DND-41 (cell line): Measurements from ENCODE around the gene FAM98B.

Experiments used
- ATAC-seq: fragments of 200-7000 bp; cut with Tn5 transposase; 3 replicates; pipeline ENCODE4 v1.9.1; 2021; ENCODE audit warnings: low read depth; ENCODE audit not compliant: insufficient read depth
- DNase-seq: peaks from one replicate; pipeline ENCODE4 v3.0.0-alpha.2; 2020
- H2AFZ ChIP-seq: 2 replicates; pipeline ENCODE4 v1.6.0; 2012; ENCODE audit warnings: low read depth, low read length
- H3K27ac ChIP-seq: 2 replicates; pipeline ENCODE4 v1.5.1; 2012; ENCODE audit warnings: low read length, inconsistent platforms
- H3K27me3 ChIP-seq: fragments of 200-600 bp; sonication (generic); 2 replicates; pipeline ENCODE4 v1.6.0; 2012; ENCODE audit warnings: low read length, mild to moderate bottlenecking, inconsistent platforms; ENCODE audit not compliant: insufficient read depth, poor library complexity
- H3K36me3 ChIP-seq: 2 replicates; pipeline ENCODE4 v1.5.1; 2012; ENCODE audit warnings: low read length, inconsistent platforms; ENCODE audit not compliant: insufficient read depth
- H3K4me1 ChIP-seq: 2 replicates; pipeline ENCODE4 v1.5.1; 2012; ENCODE audit warnings: mild to moderate bottlenecking, low read length; ENCODE audit not compliant: insufficient read depth
- H3K4me2 ChIP-seq: 2 replicates; pipeline ENCODE4 v1.6.0; 2012; ENCODE audit warnings: mild to moderate bottlenecking, moderate library complexity, low read length, inconsistent platforms; ENCODE audit not compliant: insufficient read depth
- H3K4me3 ChIP-seq, 2 experiments: fragments of 200-600 bp in 1 of 2; shearing (Covaris generic) in 1 of 2; 2 replicates each; pipeline ENCODE4 v1.5.1; 2012 to 2016; ENCODE audit warnings: inconsistent platforms in 2 of 2, low read length in 2 of 2, mild to moderate bottlenecking in 2 of 2, low read depth in 1 of 2, moderate library complexity in 1 of 2
- H3K79me2 ChIP-seq: 2 replicates; pipeline ENCODE4 v1.6.0; 2012; ENCODE audit warnings: low read length, inconsistent platforms; ENCODE audit not compliant: insufficient read depth
- H3K9ac ChIP-seq: 2 replicates; pipeline ENCODE4 v1.6.0; 2012; ENCODE audit warnings: low read depth, mild to moderate bottlenecking, inconsistent platforms, low read length, moderate library complexity
- H3K9me3 ChIP-seq: 2 replicates; pipeline ENCODE4 v1.5.1; 2012; ENCODE audit warnings: low read length, moderate library complexity, mild to moderate bottlenecking, inconsistent platforms; ENCODE audit not compliant: insufficient read depth, severe bottlenecking
- H4K20me1 ChIP-seq: 2 replicates; pipeline ENCODE4 v1.6.0; 2012; ENCODE audit warnings: low read length; ENCODE audit not compliant: insufficient read depth
- EZH2 ChIP-seq: IDR thresholded peaks from 3 replicates; pipeline ENCODE4 v1.6.1; 2012; ENCODE audit warnings: borderline replicate concordance, low read depth, mild to moderate bottlenecking, moderate library complexity, low read length, inconsistent platforms; ENCODE audit not compliant: severe bottlenecking
- TF ChIP-seq, protein P1 (sequence below): IDR thresholded peaks from 2 replicates; pipeline ENCODE4 v1.5.1; 2012; ENCODE audit warnings: borderline replicate concordance, low read length, moderate library complexity, mild to moderate bottlenecking; ENCODE audit not compliant: poor library complexity, severe bottlenecking; ENCODE audit errors: extremely low read depth

Gene FAM98B

DNA sequence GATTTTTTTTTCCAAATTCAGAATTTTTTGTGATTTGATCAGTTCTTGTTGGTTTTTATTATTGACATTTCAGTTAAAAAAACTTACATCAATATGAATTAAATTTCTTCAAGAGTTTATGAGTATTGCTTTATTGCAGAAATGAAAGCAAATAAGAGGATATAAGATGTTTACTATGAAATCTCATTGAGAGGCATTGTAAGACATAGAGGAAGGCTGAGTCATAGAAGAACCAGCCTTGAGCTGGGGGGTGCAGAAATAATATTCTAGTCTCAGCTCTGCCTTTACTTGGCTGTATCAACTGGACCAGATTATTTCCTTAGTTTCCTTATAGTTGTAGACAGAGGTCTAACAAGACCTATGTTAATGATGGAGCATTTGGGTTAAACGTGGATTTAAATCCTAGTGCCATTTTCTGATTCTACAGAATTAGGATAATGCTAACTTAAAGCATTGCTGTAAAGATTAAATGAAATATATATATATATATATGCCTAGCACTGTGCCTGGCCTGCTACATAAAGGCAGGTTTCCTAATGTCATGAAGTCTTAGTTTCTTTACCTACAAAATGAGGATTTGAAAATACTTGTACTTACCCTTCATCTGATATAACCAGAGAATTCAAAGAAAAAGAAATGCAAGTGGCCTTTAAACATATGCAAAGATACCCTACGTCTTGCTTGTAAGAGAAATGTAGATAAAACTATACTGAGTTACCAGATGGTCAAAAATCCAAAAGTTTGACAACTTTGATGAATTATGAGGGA lies 7.3 kb downstream of the FAM98B start:
- Histone ChIP-seq H4K20me1 (peaks cover 51% of the 10 kb centered on the region), H3K4me2 (no peak overlapping the region)
- TF ChIP-seq EZH2 = no peak
- TF ChIP-seq, protein P1, sequence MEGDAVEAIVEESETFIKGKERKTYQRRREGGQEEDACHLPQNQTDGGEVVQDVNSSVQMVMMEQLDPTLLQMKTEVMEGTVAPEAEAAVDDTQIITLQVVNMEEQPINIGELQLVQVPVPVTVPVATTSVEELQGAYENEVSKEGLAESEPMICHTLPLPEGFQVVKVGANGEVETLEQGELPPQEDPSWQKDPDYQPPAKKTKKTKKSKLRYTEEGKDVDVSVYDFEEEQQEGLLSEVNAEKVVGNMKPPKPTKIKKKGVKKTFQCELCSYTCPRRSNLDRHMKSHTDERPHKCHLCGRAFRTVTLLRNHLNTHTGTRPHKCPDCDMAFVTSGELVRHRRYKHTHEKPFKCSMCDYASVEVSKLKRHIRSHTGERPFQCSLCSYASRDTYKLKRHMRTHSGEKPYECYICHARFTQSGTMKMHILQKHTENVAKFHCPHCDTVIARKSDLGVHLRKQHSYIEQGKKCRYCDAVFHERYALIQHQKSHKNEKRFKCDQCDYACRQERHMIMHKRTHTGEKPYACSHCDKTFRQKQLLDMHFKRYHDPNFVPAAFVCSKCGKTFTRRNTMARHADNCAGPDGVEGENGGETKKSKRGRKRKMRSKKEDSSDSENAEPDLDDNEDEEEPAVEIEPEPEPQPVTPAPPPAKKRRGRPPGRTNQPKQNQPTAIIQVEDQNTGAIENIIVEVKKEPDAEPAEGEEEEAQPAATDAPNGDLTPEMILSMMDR = no peak

DNA sequence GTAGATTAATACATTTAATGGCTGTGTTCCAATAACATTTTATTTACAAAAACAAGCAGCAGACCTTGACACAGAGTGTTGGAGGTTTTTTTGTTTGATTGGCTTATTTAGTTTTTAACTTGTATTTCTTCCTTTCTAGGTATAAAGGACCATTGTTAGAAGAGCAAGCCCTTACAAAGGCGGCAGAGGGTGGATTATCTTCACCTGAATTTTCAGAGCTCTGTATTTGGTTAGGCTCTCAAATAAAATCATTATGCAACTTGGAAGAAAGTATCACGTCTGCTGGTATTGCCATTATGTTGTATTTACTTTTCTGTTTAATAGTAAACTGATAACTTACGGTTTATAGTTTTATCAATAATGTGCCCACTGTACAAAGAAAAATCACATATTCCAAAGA lies 10.0 kb downstream of the FAM98B start:
- Histone ChIP-seq H3K4me2 (no peak overlapping the region), H3K4me1 (no peaks in the 10 kb centered on the region), H2AFZ (no peak overlapping the region), H4K20me1 (peaks cover 40% of the 10 kb centered on the region), H3K27ac (no peak overlapping the region), H3K9ac (no peak overlapping the region), H3K36me3 (peaks cover 8% of the 10 kb centered on the region), H3K9me3 (no peaks in the 10 kb centered on the region), H3K79me2 (peaks cover 67% of the 10 kb centered on the region), H3K27me3 (no peaks in the 10 kb centered on the region), H3K4me3 (no peak overlapping the region)
- ATAC-seq (no peak), DNase-seq (no peak)
- TF ChIP-seq, protein P1 = no peak
- no peak for TF ChIP-seq EZH2

More for the DNA sequence above, 7.3 kb downstream of the FAM98B start:
- no peak overlapping the region for H2AFZ ChIP-seq
- no peak overlapping the region for H3K27ac ChIP-seq
- H3K79me2 ChIP-seq = peaks cover 89% of the 10 kb centered on the region
- H3K36me3 ChIP-seq = peaks cover 8% of the 10 kb centered on the region
- H3K4me3 ChIP-seq = no peak overlapping the region
- no peaks in the 10 kb centered on the region for H3K27me3 ChIP-seq
- no peaks in the 10 kb centered on the region for H3K9me3 ChIP-seq
- H3K9ac ChIP-seq = no peak overlapping the region
- no peak for DNase-seq
- ATAC-seq = no peak
- H3K4me1 ChIP-seq = peaks cover 1% of the 10 kb centered on the region; the same call in 1 of the 2 replicates

DNA sequence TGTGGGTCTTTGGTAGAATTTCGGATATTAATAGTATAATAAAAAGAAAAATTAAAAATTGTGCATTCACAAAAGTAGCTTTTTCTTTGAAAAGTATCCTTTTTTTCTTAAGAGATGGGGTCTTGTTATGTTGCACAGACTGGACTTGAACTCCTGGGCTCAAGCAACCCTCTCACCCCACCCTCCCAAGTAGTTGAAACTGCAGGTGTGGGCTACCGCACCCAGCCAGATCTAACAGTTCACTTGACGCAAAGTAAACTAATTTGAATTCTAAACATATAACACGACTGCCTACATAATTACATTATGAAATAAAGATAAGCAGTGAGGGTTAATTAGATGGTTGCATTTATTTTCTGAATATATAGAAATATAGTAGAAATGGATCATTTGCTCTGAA lies 10.7 kb downstream of the FAM98B start:
- DNase-seq = no peak
- no peaks in the 10 kb centered on the region for H3K4me1 ChIP-seq
- H4K20me1 ChIP-seq = peaks cover 32% of the 10 kb centered on the region
- no peaks in the 10 kb centered on the region for H3K9me3 ChIP-seq
- H2AFZ ChIP-seq = no peak overlapping the region
- no peaks in the 10 kb centered on the region for H3K27me3 ChIP-seq
- H3K79me2 ChIP-seq = peaks cover 59% of the 10 kb centered on the region
- no peak overlapping the region for H3K4me3 ChIP-seq
- ATAC-seq = no peak
- no peak overlapping the region for H3K27ac ChIP-seq
- peaks cover 6% of the 10 kb centered on the region for H3K36me3 ChIP-seq
- TF ChIP-seq, protein P1 = no peak
- TF ChIP-seq EZH2 = no peak
- no peak overlapping the region for H3K4me2 ChIP-seq
- H3K9ac ChIP-seq = no peak overlapping the region
